Endothelial cell (in vitro differentiated cells): Measurements from ENCODE around the gene PDE4D. TPM values are rescaled to one million over a fixed set of nuclear protein-coding genes. Genes with fewer than 3 reads are reported as not detected.

Experiments used
- DNase-seq: peaks from one replicate; pipeline ENCODE4 v3.0.0; 2021; ENCODE audit warnings: low spot score
- H3K27ac Mint-ChIP-seq: one replicate; pipeline ENCODE4 v1.8.0; 2021; ENCODE audit warnings: mixed read lengths, inconsistent platforms; ENCODE audit not compliant: unreplicated experiment
- H3K27me3 Mint-ChIP-seq: one replicate; pipeline ENCODE4 v1.8.0; 2021; ENCODE audit warnings: mild to moderate bottlenecking, moderate library complexity, mixed read lengths, inconsistent platforms; ENCODE audit not compliant: unreplicated experiment
- H3K36me3 Mint-ChIP-seq: one replicate; pipeline ENCODE4 v1.8.0; 2021; ENCODE audit warnings: mild to moderate bottlenecking, low read depth, mixed read lengths, inconsistent platforms; ENCODE audit not compliant: unreplicated experiment
- H3K4me1 Mint-ChIP-seq: one replicate; pipeline ENCODE4 v1.8.0; 2021; ENCODE audit warnings: mild to moderate bottlenecking, mixed read lengths, inconsistent platforms; ENCODE audit not compliant: unreplicated experiment
- H3K4me3 Mint-ChIP-seq: one replicate; pipeline ENCODE4 v1.8.0; 2021; ENCODE audit warnings: mild to moderate bottlenecking, mixed read lengths, inconsistent platforms; ENCODE audit not compliant: unreplicated experiment
- H3K9me3 Mint-ChIP-seq: one replicate; pipeline ENCODE4 v1.8.0; 2021; ENCODE audit warnings: mixed read lengths, inconsistent platforms; ENCODE audit not compliant: unreplicated experiment
- total RNA-seq: library from RNA; stranded (reverse); fragmentation: NEBNext Ultra II Directional; extraction: Animal tissue kit (Norgen Biotek cat#: 25700); gene quantifications from one replicate; pipeline ENCODE4 v1.2.1, GENCODE V29; 2021; ENCODE audit not compliant: unreplicated experiment
- TF ChIP-seq, protein P1 (sequence below): fragments of 200-600 bp; sonication (generic); IDR thresholded peaks from one replicate; pipeline ENCODE4 v1.5.0; 2021; ENCODE audit warnings: antibody characterized with exemption; ENCODE audit not compliant: unreplicated experiment

Gene PDE4D
- total RNA-seq, 1 donor from 2014 or later, result 9.4 TPM

DNA sequence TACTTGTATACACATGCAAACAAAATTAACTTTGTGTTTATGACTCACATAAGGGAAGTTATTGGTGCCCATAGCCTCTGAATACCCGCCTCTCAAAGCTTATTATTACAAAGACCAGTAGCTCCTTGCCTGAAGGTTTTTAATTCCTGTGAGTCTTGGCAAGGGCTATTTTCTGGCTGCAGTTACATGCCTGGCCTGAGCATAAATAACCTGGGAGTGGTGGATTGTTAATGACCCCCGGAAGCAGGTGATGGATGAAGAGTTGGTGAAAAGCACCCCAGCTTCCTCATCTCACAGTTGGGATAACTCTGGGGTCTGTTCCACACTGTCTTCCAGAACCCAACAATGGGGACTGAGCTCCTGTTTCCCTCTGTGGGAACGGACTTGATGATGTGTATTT, 594.5 kb downstream of the PDE4D start:
- TF ChIP-seq, protein P1, sequence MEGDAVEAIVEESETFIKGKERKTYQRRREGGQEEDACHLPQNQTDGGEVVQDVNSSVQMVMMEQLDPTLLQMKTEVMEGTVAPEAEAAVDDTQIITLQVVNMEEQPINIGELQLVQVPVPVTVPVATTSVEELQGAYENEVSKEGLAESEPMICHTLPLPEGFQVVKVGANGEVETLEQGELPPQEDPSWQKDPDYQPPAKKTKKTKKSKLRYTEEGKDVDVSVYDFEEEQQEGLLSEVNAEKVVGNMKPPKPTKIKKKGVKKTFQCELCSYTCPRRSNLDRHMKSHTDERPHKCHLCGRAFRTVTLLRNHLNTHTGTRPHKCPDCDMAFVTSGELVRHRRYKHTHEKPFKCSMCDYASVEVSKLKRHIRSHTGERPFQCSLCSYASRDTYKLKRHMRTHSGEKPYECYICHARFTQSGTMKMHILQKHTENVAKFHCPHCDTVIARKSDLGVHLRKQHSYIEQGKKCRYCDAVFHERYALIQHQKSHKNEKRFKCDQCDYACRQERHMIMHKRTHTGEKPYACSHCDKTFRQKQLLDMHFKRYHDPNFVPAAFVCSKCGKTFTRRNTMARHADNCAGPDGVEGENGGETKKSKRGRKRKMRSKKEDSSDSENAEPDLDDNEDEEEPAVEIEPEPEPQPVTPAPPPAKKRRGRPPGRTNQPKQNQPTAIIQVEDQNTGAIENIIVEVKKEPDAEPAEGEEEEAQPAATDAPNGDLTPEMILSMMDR, result no peak
- Mint-ChIP-seq H3K36me3 (no peaks in the 10 kb centered on the region), H3K4me1 (peaks cover 48% of the 10 kb centered on the region), H3K4me3 (no peak overlapping the region), H3K9me3 (no peaks in the 10 kb centered on the region), H3K27me3 (peaks cover 4% of the 10 kb centered on the region), H3K27ac (peak overlapping the region; percentile 86)
- no peak for DNase-seq

DNA sequence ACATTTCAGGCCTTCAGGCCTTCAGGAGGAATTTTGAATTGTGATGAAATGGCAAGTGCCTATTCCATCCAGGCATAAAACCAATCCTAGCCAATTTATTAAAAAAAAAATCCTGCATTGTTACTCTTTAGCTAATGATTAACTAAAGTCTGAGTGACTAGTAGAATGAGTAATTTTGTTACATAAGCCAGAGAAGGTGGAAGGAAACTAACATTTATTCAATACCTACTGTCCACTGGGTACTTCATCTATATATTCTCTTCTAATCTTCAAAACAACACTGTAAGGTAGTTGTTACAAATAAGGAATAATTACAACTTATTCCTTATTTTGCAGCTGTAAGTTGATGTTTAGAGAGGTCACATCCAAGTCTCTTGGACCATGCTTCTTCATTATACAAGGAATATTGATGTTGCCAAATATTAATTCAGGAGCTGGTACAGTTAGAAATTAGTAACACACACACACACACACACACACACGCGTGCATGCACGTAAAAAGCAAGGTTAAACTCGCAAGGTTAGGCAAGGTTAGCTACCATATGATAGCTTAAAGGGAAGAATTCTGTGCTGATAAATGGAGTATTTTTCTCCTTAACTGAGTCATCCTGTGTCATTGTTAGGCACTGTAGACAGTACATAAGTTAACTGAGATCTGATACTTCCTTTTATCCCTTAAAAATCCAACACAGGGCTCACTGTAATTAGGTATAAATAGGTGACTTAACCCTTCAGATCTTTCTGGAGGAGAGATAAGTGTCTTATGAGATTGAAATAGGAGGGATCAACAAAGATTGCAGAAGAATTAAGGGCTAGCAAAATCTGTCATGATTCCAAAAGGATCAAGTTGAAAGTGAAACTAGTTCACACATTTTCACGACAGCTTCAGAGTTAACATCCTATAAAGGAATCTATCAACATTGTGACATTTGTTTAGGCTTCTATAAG, 596.9 kb downstream of the PDE4D start:
- no peak overlapping the region for H3K27ac Mint-ChIP-seq
- H3K27me3 Mint-ChIP-seq, result peaks cover 3% of the 10 kb centered on the region
- DNase-seq, result no peak
- TF ChIP-seq, protein P1, result no peak
- H3K36me3 Mint-ChIP-seq, result no peaks in the 10 kb centered on the region
- peaks cover 44% of the 10 kb centered on the region for H3K4me1 Mint-ChIP-seq
- H3K9me3 Mint-ChIP-seq, result no peaks in the 10 kb centered on the region
- no peak overlapping the region for H3K4me3 Mint-ChIP-seq

DNA sequence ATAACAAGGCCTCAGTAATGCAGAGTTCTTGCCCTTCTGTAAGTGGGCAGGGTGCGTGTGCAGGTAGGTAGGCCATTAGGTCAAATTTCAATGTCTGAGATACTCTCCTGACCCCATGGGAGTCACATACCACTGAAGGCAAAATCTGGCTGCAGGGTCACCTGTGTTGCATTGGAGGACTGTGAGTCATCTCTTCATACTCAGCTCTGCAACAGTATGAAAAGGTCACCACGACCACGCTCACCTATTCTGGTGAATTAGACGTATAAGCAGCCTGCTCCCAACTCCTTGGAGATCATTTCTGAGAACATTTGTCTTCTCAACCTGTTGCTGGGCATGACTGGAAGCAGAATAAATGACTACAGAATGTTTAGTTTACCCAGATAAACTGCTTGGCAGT, 599.8 kb downstream of the PDE4D start:
- no peak overlapping the region for H3K4me3 Mint-ChIP-seq
- H3K9me3 Mint-ChIP-seq, result no peaks in the 10 kb centered on the region
- TF ChIP-seq, protein P1, result no peak
- DNase-seq, result no peak
- peaks cover 19% of the 10 kb centered on the region for H3K4me1 Mint-ChIP-seq
- no peaks in the 10 kb centered on the region for H3K27me3 Mint-ChIP-seq
- H3K27ac Mint-ChIP-seq, result no peak overlapping the region
- H3K36me3 Mint-ChIP-seq, result no peaks in the 10 kb centered on the region

DNA sequence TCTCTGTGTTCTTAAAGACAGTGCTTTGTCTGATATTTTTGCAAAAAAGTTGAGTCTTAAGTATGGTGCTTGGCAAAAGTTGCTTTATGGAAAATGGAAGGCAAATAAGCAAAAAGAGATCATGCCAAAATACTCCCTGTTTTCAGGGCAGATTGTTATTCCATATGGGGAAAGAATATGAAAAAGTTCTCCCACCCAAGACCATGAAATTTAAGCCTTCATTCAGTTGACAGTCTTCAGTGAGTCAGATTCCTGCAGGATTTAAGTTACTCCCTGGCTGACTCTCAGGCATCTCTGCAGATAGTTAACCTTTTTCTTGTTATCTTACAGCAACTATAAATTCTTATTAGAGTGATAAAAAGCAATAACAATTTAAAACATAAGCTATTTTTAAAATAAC, 601.6 kb downstream of the PDE4D start:
- DNase-seq, result no peak
- no peak overlapping the region for H3K27ac Mint-ChIP-seq
- TF ChIP-seq, protein P1, result no peak
- H3K27me3 Mint-ChIP-seq, result no peaks in the 10 kb centered on the region
- H3K4me3 Mint-ChIP-seq, result no peak overlapping the region
- H3K36me3 Mint-ChIP-seq, result no peaks in the 10 kb centered on the region
- peaks cover 19% of the 10 kb centered on the region for H3K4me1 Mint-ChIP-seq
- no peaks in the 10 kb centered on the region for H3K9me3 Mint-ChIP-seq

DNA sequence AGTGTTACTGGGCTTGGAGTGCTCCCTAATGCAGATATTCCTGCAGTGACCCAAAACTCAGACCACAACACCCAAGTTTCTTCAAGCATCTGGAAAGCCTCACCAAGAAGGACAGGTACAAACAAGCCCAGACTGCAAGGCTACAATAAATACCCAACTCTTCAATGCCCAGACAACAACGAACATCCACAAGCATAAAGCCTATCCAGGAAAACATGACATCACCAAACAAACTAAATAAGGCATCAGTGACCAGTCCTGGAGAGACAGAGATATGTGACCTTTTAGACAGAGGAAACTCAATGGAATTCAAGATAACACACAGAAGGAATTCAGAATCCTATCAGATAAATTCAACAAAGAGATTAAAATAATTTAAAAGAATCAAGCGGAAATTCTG, 605.6 kb downstream of the PDE4D start:
- Mint-ChIP-seq H3K4me3 (no peak overlapping the region), H3K4me1 (peaks cover 11% of the 10 kb centered on the region), H3K36me3 (no peaks in the 10 kb centered on the region), H3K27me3 (no peaks in the 10 kb centered on the region), H3K27ac (no peak overlapping the region), H3K9me3 (no peaks in the 10 kb centered on the region)
- no peak for DNase-seq
- TF ChIP-seq, protein P1, result no peak
